Right hindlimb (tissue), 1 donor: ENCODE results near the gene UMAD1.

Experiments
- DNase-seq: peaks from one replicate; pipeline ENCODE4 v3.0.0-alpha.2; 2018

UMAD1 gene

GRCh38 chr7:7850150-7850549 lies 209.6 kb downstream of the UMAD1 start:
- DNase-seq, result no peak

- DNase-seq, result no peak
Observed at GRCh38 chr7:7851381-7851780, 210.8 kb downstream of the UMAD1 start.

GRCh38 chr7:7851991-7852390 lies 211.4 kb downstream of the UMAD1 start:
- no peak for DNase-seq

- DNase-seq, result no peak
Observed at GRCh38 chr7:7857143-7857583, 216.6 kb downstream of the UMAD1 start.

DNA sequence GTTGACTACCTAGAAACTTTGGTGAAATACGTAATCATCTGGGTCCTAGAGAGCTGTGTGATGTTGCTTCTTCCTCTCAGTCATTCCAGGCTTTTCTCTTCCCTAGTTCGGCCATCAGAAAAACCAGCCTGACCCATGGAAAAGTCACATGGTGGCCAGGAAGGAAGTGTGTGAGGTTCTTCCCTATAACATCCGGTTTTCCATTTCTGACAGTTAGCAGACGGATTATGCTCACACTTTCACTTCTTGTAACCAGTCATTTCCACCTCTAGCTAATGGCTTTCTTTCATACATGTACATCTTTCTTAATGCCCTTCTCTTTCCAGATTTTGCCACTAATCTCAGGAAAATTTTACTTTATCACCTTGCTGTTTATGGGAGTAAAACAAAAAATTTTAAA lies 218.0 kb downstream of the UMAD1 start:
- no peak for DNase-seq

GRCh38 chr7:7859411-7859810 lies 218.9 kb downstream of the UMAD1 start:
- no peak for DNase-seq

DNA sequence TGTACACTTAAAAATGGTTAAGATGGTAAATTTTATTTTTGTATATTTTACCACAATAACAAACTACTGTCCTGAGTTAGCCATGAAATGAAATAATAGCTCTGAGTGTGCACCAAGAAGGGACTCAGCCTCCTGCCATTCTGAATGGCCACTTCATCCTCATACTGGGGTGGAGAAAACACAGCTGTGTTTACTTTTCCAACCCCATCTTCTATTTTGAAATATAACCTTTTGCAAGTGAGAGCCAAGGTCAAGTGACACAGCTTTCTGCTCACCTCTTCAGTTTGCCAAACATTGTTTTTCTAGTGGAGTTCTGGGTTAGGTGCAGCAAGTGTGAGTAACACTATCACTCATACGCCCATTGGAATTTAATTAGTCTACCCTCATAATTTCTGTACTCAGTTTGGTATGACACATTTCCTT lies 220.7 kb downstream of the UMAD1 start:
- DNase-seq, result no peak

GRCh38 chr7:7862393-7862792 lies 221.8 kb downstream of the UMAD1 start:
- no peak for DNase-seq

DNA sequence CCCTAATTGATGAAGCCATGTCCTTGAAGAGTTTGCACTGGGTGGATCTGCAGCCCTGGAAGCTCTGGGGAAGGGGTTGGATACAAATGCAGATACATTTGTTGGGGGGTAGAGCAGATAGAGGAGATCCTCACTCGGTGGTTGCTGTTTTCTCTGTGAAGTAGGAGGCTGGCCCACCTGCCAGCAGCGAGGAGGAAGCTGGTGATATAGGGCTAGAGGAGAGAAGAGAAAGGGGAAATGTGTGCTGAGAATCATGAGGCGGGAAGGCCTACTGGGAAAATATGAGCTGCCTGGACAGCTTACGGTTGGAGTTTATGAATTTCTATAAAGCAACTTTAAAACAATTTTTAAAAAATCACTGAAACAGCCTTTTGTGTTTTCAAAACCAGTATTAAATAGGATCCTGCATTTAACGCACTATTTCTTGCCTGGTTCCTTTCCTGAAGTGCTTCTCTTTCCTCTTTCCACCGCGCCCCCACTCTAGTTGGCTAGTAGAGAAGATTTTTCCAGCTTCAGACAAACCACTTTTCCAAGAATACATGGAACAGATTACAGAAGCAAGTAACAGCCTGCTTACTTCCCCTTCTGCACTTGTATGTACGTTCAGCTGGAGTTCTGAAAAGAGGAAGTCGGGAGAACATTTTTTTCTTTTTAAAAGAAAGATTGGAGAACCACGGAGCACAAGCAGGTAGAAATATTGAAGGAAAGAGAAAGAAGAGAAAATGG lies 227.5 kb downstream of the UMAD1 start:
- peak; percentile 68 for DNase-seq

GRCh38 chr7:7868572-7868899 lies 228.0 kb downstream of the UMAD1 start:
- no peak for DNase-seq

- DNase-seq, result no peak
Observed at GRCh38 chr7:7869036-7869435, 228.5 kb downstream of the UMAD1 start.

- DNase-seq, result no peak
Observed at GRCh38 chr7:7869651-7870050, 229.1 kb downstream of the UMAD1 start.

DNA sequence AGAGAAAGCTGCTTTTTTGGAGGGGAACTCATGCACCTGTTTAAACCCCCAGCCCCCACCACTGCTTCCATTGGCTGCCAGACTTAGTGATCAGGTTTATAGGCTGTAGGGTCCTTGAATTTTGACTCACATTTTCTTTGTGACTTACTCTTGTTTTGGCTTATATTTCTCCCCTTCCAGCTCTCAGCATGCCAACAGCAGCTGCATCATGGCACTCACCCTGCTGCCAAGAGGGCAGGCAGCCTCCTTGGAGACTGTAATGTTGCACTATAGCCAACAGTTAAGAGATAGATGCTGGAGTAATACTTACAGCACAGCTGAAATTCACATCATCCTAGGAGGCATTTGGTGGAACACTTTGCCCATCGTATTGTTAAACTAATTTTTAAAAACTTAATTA lies 230.0 kb downstream of the UMAD1 start:
- DNase-seq, result peak; percentile 73

- DNase-seq, result no peak
Observed at GRCh38 chr7:7876419-7876818, 235.9 kb downstream of the UMAD1 start.

GRCh38 chr7:7881581-7881980 lies 241.0 kb downstream of the UMAD1 start:
- no peak for DNase-seq

- DNase-seq, result no peak
Observed at GRCh38 chr7:7882888-7883287, 242.3 kb downstream of the UMAD1 start.

DNA sequence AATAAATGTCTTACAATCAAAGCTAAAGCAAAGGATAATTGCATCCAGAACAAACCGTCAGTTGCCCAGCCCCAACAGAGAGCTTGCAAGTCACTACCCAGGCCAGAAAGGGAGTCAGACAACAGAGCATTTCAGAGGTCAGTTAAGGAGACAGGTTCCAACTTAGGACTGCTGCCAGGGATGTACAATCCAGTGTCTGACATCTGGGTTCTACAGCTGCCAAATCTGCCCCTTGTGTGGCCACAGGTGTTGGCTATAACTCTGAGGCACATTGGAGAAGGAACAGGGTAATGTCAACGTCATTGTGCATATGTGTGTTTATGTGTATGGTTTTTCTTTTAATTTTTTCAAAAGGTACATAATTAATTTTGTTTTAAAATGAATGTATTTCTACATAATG lies 242.8 kb downstream of the UMAD1 start:
- no peak for DNase-seq

- DNase-seq, result no peak
Observed at GRCh38 chr7:7884855-7885254, 244.3 kb downstream of the UMAD1 start.

GRCh38 chr7:7889791-7890568 lies 249.4 kb downstream of the UMAD1 start:
- DNase-seq, result no peak

DNA sequence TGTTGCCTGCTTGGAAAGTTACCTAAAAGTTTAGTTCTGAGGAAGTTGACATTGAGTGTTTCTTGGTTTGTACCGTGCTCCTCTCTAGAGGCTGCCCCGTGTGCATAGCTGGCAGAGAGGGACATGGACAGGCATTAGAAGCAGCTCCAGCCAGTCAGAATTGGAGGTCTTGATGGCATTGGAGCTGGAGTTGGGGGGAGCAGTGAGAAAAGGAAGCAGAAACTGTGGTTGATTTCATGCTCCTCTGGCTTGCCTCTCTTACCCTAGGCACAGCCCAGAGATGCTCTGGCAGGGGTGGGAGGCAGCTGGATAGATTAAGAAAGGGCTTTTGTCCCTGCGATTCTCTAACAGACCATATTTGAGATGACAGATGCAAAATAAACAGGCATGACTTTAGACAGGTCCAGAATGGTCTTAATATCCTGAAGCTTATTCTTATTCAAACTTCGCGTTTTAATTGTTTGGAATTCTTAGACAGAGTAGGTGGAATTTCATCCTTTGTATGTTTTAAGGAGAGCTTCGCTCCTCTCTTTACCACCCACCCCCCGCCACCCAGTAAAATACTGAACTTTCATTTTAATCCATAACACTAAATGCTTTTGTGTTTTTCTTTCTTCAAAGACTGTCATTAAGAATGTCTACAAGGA lies 254.6 kb downstream of the UMAD1 start:
- peak; percentile 55 for DNase-seq

- no peak for DNase-seq
Observed at GRCh38 chr7:7895754-7896153, 255.2 kb downstream of the UMAD1 start.

DNA sequence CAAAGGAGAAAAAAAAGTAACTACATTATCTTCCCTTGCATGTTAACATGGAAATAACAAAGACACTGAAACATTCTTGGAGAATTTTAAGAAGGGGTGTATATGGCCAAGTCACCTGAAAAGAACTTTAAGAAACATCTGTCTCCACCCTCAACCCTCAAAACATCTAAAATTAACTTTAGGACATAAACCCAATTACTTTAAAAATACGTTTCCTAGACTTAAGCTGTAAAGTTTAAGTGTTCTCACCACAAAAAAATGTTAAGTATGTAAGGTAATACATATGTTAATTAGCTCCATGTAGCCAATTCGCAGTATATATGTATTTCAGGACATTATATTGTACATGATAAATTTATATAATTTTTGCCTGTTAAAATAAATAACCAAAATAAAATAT lies 257.0 kb downstream of the UMAD1 start:
- no peak for DNase-seq

GRCh38 chr7:7897949-7898515 lies 257.5 kb downstream of the UMAD1 start:
- no peak for DNase-seq

DNA sequence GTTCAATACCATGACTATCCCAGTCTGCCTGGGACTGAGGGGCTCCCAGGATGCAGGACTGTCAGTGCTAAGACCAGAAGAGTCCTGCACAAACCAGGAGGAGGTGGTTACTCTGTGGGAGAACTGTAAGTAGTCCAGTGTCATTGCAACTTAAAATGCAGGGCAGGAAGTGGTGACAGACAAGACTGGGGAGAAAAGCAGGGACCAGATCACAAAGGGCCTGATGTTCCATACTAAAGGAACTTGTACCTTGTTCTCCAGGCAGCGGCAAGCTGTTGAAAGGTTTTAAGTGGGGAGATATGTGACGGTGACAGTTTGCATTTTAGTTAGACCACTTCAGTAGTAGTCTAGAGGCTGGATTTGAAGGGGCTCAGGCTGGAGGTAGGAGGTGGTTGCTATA lies 262.3 kb downstream of the UMAD1 start:
- DNase-seq, result no peak
